Measurements from ENCODE around the gene SMPD3.

SMPD3 gene

DNA sequence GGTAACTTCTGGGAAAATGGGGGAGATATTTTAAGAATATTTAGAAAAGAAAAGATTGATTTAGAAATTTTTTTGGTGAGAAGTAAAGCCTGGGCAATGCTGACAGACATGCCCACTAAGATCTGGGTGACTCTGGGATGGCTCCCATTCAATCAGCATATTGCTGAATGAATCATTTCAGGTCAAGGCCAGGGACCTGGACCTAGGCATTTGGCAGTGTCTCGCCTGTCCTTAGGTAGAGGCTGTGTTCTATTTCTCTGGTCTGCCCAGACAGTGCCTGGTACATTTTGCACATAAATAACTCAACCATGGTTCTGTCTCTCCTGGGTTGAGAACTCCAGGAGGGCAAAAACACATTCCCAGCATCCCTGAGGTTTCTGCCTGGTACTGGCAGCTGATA lies 39.9 kb downstream of the SMPD3 start:
- no peak for DNase-seq (ENCODE audit: extremely low read depth in 1 of 2, low read depth in 1 of 2)

DNA sequence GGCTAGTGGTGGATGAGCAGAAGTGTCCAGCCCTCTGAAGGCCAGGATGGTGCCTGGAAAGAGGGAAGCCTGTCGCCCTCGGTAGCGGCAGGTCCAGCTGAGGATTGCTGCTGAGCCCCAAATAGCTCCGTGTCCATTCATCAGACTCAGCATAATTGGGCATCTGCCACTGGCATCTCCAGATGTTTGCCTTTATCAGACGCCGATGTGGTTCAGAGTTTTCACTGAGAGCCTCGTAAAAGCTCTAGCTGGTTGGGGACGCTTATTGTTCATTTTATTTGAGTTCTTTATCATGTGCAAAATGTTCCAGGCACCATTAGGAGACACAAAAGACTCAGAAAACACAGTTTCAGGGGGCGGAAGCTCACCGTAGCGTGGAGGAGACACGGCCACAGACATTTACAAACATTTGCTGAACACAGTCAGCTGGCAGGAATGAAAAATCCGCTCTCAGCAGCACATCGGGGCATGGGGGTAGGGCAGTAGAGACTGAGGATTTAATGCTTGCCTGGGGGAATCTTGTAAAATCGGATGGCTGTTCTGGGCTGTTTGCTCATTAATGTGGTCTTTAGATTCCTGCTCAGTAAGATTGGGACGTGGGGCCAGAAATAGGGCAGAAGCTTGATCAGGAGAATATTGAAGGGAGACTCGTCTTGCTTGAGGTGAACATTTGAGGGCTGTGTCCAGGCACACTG lies 41.7 kb downstream of the SMPD3 start:
- DNase-seq (ENCODE audit: extremely low read depth in 1 of 2, low read depth in 1 of 2), result no peak

DNA sequence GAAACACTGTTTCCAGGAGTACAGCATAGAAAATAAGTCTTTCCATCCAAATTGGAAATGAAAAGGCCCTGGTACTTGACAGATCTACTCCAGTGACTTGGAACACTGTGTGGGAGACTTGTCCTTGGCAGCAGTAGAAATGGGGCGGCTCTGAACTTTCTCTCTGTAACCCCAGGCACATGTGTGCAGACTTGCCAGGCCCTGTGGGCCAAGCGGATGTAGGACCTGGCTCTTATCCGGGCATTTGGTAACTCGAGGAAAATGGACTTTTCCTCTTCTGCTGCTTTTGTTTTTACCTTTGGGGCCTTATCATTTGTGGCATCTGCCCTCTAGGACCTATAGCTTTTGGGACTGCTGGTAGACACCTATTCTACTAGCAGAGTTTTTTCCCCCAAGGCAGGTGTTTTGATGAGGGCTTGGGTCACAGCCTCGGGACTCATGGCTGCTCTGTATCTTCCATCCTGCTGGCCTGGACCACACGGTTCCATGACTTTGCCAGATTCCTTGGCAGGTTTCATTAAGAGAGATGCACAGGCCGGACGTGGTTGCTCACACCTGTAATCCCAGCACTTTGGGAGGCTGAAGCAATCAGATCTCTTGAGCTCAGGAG lies 43.5 kb downstream of the SMPD3 start:
- no peak for DNase-seq (ENCODE audit: extremely low read depth in 1 of 2, low read depth in 1 of 2)

DNA sequence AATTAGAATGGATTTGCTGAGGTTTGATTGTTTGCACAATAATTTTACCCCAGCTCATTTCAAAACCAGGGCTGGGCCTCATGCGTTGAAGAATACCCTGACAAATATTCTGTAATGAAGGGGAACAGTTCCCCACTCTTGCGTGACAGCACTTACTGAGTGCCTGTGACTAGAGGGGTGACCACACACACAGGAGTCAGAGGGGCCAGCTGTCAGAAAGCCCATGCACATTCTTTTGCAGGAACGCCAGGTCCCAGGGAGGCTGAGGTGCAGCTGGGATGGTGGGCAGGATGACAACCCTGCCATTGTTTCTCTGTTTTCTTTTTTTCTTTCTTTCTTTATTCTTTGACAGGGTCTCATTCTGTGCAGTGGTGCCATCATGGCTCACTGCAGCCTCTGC lies 44.6 kb downstream of the SMPD3 start:
- DNase-seq (ENCODE audit: extremely low read depth in 1 of 2, low read depth in 1 of 2), result no peak

DNA sequence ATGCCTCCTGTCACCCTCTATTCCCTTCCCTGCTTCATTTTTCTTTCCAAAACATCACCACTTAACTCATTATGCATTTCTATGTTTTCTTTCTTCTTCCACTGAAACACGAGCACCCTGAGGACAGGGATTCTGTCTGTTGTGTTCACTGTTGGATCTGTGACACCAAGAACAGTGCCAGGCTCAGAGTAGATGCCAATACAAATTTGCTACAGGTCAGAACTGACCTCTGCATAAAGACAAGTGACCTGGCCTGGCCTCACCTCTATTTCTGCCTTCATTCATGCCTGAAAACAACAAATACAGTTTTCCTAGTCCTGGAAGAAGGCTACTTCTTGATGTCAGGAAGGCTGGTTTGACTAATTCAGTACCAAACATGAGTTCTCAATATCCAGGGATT lies 45.1 kb downstream of the SMPD3 start:
- DNase-seq (ENCODE audit: extremely low read depth in 1 of 2, low read depth in 1 of 2), result no peak

DNA sequence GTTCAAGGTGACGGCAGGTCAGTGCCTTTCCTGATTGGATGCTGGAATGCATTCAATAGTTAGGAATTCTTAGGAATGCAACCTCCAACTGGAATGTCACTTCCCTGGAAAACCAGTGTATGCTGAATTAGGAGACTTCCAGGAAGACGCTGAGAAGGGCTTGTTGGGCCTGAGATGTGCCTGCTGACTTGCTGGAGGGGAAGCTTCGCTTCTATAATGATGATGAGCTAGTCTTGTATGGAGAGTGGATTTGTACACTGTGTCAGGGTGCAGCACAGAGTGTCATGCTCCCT lies 45.6 kb downstream of the SMPD3 start:
- DNase-seq (ENCODE audit: extremely low read depth in 1 of 2, low read depth in 1 of 2), result no peak

DNA sequence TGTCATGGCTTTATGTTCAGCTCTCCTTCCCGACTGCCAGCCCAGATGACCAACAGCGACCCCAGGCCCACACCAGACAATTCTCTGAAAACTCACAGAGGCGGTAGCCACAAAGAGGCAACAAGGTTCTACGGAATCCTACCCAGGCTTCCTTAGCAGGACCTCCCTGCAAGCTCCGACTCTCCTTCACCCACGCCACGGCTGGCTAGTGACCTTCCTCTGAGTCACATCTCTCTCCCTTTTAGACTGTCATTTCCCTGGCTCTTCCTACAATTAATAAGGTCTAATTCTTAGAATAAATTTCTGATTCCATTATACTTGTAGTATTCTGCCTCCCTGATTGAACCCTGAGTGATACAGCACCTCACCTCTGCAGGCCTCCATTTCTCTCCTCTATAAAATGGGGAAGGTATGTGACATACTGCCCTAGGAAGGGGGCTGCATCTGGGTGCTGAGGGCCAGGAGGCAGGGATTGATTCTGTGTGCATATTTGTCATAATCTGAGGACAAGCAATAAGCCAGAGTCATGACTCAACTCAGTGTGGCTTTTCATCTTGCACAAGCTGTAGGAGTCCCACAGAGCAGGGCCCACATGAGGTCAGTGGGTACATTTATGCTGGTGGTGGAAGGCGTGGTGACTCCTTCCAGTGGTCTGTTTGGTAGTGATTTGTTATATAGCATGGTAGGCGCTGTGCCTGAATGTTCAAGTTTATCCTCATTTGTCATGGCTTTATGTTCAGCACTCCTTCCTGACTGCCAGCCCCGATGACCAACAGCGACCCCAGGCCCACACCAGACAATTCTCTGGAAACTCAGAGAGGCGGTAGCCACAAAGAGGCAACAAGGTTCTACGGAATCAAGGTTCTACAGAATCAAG lies 46.2 kb downstream of the SMPD3 start:
- no peak for DNase-seq (ENCODE audit: extremely low read depth in 1 of 2, low read depth in 1 of 2)

DNA sequence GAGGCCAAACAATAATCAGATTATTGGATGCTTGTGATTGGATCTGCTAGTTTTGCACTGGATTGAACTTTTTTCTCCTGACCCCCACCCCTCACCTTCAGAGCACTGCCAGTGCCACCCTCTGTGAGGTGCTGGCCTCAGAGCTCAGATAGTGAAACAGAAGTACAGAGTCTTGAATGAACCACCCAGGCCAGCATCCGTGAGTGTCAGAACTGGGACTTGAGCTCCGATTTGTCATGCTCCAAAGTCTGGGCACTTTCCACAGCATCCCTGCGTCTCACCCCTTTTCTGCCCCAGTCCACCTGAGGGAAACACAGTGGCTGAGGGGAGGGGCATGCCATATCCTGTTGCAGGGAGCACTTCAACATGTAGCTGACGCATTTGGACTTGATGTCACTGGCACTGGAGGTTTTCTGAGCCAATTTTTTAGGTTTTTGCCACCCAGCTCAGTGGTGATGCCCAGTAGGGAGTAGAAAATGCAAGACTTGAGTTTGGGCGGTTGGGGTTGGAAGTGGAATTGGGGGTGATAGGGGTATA lies 47.3 kb downstream of the SMPD3 start:
- DNase-seq (ENCODE audit: extremely low read depth in 1 of 2, low read depth in 1 of 2), result no peak

DNA sequence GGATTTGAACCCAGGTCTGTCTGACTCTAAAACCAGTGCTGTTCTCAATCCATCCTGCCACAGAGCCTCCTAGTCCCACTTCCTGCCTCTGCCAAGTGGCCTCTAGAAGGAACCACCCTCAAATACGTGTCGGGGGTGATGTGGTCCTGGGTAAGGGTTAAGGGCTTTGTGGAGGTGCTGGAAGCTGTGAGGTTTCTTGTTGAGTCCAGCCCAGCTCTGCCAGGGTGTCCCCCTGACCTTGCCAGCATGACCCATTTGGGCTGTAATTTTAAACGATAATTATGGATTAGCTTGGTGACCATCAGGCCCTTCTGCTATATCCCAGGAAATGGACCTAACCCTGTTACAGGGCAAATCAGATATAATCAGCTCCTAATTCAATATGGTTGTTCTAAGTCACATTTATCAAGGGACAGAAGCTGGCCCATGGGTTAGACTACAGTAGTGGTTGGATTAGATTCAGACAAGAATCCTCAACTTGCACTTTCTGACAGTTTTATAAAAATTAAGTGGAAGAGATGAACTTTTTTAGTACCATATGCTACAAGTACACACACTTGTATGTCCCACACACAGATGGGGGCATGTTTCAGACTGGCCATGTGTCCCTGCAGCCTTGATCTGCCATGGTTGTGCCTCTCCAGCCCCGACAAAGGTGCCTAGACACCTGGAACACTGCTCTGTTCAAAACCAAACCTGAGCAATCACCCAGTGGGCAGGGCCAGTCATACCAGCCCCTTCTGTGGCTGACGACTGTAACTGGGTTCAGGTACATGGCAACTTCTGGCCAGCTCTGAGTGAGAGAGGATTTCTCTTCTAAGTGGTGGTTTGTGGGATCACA lies 48.0 kb downstream of the SMPD3 start:
- no peak for DNase-seq (ENCODE audit: extremely low read depth in 1 of 2, low read depth in 1 of 2)

DNA sequence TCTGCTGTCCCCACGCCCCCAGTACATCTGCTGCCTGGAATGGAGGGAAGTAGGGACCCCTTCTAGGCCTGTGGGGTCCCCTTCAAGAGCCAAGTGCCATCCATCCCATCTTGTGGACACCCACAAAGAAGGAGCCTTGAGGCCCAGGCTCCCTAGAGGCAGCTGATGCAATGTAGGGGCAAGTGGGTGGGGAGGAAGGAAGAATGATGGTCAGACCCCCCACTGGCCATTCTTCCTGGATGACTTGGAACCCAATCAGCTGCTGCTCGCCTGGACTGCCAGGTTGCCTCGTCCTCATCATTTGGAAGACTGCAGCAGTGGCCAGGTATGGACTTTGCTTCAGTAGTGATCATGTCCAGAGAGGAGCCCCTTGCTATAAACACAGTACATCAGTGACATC lies 48.9 kb downstream of the SMPD3 start:
- no peak for DNase-seq (ENCODE audit: extremely low read depth in 1 of 2, low read depth in 1 of 2)

DNA sequence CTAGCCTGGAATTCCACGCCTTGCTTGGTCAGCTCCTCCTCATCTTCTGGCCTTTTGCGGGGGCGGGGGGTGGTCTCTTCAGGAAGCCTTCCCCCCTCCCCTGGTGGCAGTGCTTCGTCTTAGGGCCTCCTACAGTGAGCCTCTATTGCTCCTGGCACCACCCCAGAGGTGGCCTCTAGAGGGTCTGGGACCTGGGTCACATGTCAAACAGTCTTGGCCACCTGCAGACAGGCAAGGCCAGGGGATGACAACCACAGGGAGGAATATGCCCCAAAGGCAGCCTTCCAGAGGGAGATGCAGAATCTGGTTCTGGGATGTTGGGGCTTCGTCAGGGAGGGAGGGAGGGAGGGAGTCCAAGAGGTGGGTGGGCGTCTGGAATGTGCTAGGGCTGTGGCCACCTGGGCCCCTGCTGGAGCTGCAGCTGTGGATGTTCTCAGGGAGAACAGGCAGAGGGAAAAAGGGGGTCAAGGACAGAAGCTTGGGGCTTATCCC lies 50.6 kb downstream of the SMPD3 start:
- no peak for DNase-seq (ENCODE audit: extremely low read depth in 1 of 2, low read depth in 1 of 2)

DNA sequence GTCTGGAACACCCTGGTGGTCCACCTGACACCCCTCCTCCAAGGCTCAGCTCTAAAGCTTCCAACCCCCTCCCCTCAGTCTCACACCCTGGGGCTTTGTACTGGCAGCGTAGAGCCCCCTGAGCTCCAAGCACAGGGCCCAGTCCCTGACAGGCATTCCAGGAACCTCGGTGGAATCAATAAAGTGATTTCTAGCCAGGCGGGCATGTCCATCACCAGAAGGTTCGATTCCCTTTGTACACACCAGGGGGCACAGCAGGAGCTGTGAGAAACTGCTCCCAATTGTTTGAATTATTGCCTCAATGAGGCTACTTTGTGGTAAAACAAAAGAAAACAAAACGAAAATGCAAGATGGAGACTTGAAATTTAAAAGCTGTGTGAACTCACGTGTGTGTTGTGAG lies 51.8 kb downstream of the SMPD3 start:
- DNase-seq (ENCODE audit: extremely low read depth in 1 of 2, low read depth in 1 of 2), result no peak

DNA sequence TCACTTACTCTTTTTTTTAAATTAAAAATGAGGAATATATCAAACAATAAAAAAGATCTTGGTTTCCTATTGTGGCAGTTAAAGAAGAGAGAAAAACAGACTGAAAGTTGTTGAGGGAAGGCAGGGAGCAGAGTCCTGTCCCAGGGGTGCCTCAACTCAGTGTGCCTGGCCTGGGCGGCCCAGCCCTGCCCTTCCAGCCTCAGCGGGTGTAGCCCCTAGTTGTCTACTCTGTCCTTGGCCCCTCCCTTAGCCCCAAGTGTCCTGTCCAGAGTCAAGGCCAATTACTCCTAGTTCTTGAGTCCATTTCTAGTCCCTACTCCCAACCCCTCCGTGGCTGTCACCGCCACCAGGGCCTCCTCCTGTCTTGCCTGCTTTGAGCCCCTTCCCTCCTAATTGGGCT lies 52.5 kb downstream of the SMPD3 start:
- no peak for DNase-seq (ENCODE audit: extremely low read depth in 1 of 2, low read depth in 1 of 2)

DNA sequence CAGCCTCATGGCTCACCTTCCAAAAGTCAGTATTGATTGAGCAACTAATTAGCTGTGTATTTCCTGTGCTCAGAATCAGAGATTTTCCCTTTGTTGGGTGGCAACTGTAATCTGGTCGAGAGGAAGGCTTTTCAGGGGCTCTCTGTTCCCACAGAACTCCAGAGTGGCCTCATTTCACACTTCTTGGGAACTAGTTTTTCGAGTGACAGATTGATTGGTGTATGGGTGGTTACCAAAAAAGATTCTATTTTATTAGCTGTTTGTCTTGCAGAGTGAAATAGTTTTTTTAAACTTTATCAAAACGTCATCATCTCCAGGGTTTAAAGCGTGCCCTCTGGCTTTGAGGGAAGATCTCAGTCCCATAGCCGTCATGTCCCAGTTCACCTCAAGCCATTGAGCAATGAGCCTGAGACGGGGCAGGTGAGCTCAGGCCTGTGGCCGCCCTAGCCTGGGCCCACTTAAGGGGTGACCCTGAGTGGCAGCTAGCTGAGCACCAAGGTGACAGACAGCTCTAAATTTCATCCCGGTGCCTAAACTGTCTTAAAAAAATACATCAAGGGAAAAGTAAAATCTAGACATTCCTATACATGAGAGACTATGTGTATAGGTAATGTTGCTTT lies 53.0 kb downstream of the SMPD3 start:
- DNase-seq (ENCODE audit: extremely low read depth in 1 of 2, low read depth in 1 of 2), result no peak

DNA sequence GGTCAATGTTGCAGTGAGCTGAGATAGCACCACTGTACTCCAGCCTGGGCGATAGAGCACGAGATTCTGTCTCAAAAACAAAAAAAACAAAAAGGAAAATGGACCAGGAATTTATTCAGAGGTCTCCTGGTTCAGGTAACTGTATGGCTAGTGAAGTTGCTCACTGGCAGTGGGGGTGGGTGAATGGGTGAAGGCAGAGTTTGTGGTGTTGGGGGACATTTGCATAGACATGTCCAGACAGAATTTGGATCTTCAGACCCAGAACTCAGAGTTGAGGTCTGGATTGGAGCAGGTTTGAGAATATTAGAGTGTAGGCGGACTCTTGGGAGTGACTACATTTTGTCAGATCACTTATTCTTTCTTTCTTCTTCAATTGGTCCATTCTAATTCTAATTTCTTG lies 55.0 kb downstream of the SMPD3 start:
- DNase-seq (ENCODE audit: extremely low read depth in 1 of 2, low read depth in 1 of 2), result no peak

DNA sequence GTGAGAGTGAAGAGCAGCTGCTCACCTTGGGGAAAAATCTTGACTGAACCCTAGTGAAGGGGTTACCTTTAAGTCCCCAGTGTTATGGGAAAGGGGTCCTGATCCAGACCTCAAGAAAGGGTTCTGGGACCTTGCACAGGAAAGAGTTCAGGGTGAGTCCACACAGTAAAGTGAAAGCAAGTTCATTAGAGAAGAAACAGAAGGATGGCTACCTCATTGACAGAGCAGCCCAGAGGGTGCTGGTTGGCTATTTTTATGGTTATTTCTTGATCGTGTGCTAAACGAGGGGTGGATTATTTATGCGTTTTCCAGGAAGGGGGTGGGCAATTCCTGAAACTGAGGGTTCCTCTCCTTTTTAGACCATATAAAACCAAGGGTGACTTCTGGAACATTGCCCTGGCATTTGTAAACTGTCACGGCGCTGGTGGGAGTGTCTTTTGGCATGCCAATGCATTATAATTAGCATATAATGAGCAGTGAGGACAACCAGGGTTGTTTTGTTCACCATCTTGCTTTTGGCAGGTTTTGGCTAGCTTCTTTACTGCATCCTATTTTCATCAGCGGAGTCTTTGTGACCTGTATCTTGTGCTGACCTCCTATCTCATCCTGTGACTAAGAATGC lies 58.4 kb downstream of the SMPD3 start:
- DNase-seq (ENCODE audit: extremely low read depth in 1 of 2, low read depth in 1 of 2), result no peak

DNA sequence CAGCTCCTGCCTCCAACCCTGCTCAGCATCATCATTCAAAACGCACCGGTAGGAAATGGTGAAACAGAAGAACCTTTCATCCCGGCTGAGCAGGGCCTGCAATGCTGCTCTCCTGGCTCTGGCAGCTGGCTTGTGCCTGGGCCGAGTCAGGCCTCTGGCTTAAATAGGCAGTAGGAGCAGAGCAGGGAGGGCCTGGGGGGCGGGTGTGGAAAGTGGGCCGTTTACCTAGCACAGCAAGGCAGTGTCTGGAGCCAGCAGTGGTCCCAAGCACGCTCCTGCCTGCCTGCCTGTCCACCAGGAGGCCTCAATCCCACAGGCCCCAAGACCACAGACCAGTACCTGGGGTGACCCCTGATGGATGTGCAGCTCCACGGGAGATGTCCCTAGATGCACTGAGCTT lies 59.3 kb downstream of the SMPD3 start:
- no peak for DNase-seq (ENCODE audit: extremely low read depth in 1 of 2, low read depth in 1 of 2)

DNA sequence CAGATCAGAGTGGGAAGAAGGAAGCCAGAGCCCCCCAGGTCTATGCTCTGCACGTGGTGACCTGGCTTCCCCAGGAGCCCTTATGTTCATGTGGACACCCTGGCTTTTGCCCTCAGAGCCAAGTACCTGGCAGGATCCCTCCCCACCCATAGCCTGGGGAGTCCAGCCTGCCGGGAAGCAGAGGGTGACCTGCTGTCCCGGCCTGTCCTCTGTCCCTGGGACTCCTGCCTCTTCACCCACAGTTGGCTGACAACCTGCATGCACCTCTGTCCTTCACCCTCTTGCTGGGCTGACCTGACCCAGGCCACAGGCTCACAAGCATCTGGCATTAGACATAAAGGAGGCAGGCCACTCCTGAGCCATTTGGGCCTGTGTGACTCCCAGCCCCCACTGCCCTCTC lies 60.2 kb downstream of the SMPD3 start:
- no peak for DNase-seq (ENCODE audit: extremely low read depth in 1 of 2, low read depth in 1 of 2)

DNA sequence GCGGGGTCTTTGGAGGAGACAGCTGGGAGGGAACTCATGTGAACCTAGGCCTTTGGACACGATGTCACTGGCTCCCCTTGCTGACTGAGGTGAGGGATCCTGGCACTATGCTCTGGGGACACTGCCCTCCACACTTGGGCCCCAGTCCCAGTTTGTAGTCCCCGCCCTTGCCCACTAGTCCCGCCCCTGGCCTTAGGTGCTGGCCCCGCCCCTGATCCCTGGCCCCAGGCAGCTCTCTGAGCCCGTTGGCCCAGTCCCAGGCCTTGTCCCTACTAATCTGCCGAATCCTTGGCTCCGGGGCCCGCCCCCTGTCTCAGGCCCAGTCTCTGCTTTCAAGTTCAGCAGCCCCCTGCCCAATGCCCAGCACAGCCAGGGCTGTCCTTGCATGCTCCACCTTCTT lies 61.0 kb downstream of the SMPD3 start:
- no peak for DNase-seq (ENCODE audit: extremely low read depth in 1 of 2, low read depth in 1 of 2)

DNA sequence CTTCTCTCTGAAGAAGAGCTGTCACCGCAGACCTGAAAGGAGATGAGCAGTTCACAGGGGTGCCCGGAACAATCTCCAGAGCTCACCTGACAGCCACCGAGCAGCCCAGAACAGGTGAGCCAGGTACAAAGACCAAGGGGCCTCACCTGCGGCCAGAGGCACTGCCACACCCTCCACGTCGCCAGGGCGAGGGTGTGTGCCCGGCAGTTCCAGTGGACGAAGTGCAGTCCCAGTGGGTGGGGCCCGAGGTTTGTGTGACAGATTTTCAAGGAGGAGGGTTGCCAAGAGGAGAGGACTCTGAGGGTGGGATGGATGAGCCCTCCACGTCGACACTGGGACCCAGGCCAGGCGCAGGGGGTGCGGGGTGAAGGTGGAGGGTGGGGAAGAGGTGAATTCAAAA lies 61.7 kb downstream of the SMPD3 start:
- DNase-seq (ENCODE audit: extremely low read depth in 1 of 2, low read depth in 1 of 2), result no peak

Measured in stimulated activated CD8-positive, alpha-beta memory T cell treated with anti-CD3 and anti-CD28 coated beads, Interleukin-7, amount 100 ng/mL, for 48 hours (primary cell).